Mammary epithelial cell (primary cell): ENCODE measurements around the gene RFX2.

Experiments used
- CTCF ChIP-seq, 2 donors: IDR thresholded peaks in 1 of 2; conservative IDR thresholded peaks in 1 of 2; 2 replicates each; pipeline ENCODE4 v1.5.1; 2011 to 2012; ENCODE audit warnings: inconsistent platforms in 2 of 2, low read length in 2 of 2, mild to moderate bottlenecking in 2 of 2, control low read depth in 1 of 2, low read depth in 1 of 2; ENCODE audit not compliant: insufficient read depth in 1 of 2; ENCODE audit errors: extremely low read depth in 1 of 2
- EZH2 ChIP-seq: IDR thresholded peaks from 2 replicates; pipeline ENCODE4 v1.6.1; 2012; ENCODE audit warnings: low read length, inconsistent platforms, borderline replicate concordance

- no peak for TF ChIP-seq CTCF (conservative IDR thresholded peaks at IDR 0.05 in 1 of 2, IDR thresholded peaks at IDR 0.05 in 1 of 2; ENCODE audit: extremely low read depth in 1 of 2, insufficient read depth in 1 of 2, low read depth in 1 of 2, low read length in 2 of 2)
- TF ChIP-seq EZH2, result no peak
Observed at GRCh38 chr19:5966941-5967340, 143.4 kb downstream of the RFX2 start.
